NCI-H446 (cell line): Measurements from ENCODE around the gene MTG2.

Experiments used
- DNase-seq, 2 experiments: peaks; one replicate each; lab custom pipeline; 2025; lab: John Stamatoyannopoulos, UW

MTG2 gene

GRCh38 chr20:62182469-62183425, at the start of gene MTG2:
Gene MTG2, plus strand, starts transcription at chr20:62183028. Its CDS starts 10,393 bp downstream, at chr20:62193421.
- peak; percentile 90 to 96 for DNase-seq

DNA sequence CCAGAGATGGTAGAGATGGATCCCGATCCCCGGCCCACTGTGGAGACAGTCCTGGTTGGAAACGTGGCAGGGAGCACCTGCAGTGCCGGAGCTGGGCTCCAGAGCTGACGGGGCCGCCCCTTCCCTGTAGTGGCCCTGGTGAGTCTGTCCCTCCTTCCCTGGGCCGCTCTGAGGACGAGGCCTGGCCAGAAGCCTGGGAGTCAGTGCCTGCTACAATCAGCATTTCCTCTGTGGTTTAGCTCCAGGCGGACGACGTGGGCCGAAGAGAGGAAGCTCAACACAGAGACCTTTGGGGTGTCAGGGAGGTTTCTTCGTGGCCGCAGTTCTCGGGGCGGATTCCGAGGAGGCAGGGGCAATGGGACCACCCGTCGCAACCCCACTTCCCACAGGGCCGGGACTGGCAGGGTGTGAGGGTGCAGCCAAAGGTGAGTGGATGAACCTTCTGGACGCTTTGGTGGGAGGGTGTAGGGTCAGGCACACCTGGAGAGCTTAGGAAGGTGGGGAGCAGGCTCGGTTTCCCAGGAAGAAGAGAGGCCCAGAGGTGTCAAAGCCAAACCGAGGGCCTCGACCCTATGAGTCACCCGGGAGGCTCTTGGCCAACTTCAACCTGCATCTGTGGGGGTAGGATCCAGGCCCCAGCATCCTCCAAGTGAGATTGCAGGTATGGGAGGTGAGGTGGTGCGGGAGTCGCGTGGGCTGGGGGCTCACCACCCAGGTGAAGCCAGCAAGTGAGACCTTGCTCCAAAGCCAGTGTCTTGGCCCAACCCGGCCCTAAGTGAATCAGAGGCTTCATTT, 49.6 kb upstream of the MTG2 start:
- DNase-seq, result no peak

GRCh38 chr20:62133864-62134263, 49.0 kb upstream of the MTG2 start:
- DNase-seq, result no peak

DNA sequence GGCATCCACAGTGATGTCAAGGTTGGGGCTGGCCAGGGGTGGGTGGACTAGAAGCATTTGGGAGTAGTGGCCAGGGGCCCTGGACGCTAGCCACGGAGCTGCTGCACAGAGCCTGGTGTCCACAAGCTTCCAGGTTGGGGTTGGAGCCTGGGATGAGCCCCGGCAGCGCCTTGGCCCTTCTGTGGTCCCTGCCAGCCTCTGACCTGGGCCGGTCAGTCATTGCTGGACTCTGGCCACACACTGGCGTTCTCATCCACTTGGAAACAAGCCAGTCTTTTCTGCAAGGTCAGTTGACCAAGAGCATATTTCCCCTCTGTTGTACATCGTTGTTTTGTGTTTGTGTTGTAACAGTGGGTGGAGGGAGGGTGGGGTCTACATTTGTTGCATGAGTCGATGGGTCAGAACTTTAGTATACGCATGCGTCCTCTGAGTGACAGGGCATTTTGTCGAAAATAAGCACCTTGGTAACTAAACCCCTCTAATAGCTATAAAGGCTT, 48.0 kb upstream of the MTG2 start:
- no peak for DNase-seq

- DNase-seq, result no peak
Measured at GRCh38 chr20:62135573-62136266, 47.1 kb upstream of the MTG2 start.

DNA sequence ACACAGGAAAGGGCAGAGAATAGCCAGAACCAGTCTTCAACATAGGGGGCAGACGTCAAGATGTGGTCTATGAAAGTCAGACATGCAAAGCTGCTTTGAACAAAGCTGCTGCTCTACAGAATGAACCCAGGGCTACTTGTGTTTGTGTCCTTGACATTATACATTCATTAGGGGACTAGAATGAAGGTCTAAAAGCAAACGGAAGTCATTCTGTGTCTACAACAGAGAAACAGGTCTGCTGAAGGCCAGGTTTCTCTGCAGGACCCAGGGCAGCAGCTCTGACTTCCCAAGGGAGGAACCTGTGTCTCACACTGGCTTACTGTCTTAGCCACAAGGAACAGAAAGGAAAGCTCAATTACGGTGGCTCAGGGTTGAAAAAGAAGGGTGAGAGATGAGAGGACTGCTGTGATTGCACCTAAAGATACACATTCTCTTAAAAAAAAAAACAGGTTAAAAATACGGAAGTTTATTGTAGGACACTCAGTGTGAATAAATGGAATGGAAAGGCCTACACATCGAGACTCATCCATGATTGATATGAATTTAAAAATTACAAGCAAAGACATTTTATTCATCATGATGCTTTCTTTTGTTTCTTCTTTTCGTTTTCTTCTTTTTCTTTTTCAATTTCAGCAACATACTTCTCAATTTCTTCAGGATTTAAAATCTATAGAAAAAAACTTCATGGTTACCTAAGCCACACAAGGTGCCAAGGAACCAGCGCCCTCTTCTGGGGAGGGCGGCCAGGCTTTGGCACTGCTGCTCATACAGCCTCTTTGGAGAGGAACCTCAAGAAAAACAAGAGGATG, 46.3 kb upstream of the MTG2 start:
- DNase-seq, result peak; percentile 47 to 61

DNA sequence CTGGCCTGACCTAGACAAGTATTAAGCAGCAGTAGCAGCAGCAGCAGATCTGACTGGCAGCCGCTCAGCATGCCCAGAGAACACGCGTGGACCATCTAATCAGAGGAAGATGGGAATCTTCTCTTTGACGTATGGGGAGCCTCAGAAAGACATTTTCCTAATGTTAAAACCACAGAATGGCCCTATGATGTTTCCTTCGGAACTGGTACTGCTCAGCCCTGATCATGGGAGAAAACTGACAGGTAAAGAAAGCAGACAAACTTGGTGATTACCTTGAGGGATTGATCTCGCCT, 45.8 kb upstream of the MTG2 start:
- no peak for DNase-seq

DNA sequence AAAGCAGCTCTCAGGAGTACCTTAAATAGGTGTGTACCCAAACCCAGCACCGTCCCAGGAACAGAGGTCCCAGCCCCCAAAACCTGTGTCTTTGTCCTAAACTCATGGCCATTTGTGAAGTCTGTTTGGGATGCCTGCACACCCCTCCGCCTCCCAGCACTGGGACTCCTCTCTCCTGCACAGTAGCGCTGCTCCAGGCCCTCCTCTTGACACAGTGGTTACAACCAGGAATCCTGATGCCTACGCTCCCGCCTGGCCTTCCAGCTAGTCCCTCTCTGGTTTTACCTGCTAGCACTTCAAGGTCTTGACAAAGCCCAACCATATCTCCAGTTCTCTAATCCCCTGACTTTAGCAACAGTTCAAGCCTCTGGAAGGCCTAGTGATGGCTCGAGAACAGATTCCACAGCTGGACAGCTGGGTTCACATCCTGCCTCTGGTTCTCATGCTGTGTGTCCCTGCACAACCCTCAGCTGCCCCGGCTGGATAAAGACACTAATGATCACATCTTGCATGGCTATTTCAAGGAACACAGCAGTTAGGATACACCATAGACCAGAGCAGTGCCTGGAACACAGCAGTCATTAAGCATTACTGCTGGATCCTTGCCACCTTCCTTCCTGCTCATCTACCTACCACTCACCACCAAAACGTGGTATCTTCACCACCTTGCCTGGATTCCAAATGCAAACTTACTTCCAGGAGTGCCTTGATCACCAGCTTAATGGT, 45.2 kb upstream of the MTG2 start:
- no peak for DNase-seq

DNA sequence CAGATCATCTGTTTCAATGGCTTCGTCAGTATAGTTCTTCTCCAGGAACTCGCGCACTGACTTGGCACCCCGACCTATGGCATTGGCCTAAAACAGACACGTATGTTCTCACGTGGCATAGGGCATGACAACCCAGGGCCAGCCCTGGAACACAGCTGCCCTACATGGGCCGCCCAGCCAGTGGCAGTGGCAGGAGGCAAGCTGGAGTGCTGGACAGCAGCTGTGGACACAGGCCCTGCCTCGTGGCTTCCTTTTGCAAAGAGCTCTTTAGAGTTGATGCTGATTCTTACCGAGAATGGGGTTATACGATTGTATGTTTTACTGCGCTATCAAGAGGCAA, 44.7 kb upstream of the MTG2 start:
- no peak for DNase-seq

GRCh38 chr20:62138912-62139311, 43.9 kb upstream of the MTG2 start:
- DNase-seq, result no peak

DNA sequence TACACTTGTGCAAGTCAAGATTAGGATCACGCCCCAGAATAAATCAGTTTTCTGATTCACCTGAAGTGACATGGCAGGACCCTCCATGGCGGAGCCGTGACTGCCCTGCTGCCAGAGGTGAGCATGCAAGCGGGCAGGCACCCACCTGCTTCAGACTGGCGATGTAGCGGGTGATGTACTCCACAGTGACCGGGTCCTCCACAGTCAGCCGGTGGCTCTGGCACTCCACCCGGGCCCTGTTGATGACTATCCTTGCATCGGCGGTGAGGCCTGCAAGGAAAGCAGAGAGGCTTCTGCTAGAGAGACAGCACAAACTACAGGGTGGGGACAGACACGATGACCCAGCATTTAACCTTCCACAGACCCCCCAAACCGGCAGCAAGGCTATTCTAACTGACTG, 43.2 kb upstream of the MTG2 start:
- DNase-seq, result no peak

DNA sequence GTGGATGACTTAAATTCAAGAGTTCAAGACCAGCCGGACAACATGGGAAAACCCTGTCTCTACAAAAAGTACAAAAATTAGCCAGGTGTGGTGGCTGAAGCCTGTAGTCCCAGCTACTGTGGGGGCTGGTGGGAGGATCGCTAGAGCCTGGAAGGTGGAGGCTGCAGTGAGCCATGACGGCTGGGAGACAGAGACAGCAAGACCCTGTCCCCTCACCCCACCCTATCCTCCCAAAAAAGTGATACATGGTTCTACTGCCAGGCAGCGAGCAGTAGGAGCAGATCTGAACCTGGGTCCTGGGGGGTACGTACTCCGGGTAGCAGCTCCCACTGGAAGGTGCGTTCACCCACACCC, 41.8 kb upstream of the MTG2 start:
- no peak for DNase-seq

- no peak for DNase-seq
Measured at GRCh38 chr20:62141397-62142251, 41.2 kb upstream of the MTG2 start.

GRCh38 chr20:62142252-62143080, 40.4 kb upstream of the MTG2 start:
- no peak for DNase-seq

DNA sequence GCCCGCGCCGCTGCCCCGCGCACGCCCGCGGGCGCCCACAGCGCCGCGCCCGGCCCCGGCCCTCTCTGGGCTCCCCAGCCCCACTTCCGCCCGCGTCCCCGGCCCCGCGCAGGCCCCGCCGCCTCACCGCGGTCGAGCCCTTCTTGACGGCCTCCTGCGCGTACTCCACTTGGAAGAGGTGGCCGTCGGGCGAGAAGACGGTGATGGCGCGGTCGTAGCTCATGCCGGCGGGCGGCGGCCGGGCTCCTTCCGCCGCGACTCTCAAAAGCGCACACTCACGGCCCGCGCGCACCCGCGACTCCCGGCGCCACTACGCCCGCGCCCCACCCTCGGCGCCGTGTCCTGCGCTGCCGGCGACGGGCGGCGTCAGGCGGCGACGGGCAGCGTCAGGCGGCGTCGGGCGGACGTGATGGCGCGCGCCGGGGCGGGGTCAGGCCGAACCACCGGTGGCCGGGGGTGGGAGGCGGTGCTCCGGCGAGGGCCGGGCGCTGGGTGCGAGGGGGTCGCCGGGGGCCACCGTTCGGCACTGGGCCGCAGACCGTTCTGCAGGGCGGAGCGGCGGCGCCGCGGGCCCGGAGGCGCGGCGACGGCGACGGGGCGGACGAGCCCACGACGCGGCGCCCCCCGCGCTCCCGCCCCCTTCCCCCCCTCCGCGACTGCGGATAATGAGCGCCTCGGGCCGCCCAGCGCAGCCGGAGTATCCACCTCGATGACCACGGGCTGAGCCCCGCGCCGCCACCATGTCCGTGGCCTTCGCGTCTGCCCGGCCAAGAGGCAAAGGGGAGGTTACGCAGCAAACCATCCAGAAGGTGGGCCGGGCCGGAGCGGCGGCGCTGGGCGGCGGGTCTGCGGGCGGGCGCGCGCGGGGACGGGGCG, 39.5 kb upstream of the MTG2 start, which contains the start of the genes PSMA7 and SS18L1:
PSMA7 (minus strand) TSS at position 314 of the 876 bp plus-strand sequence; CDS start at position 223, 91 bp downstream.
SS18L1 (plus strand) TSS at position 689 of the 876 bp plus-strand sequence; CDS start at position 741, 52 bp downstream.
- peak; percentile 50 to 91 for DNase-seq

- DNase-seq, result peak in 1 of 2 experiments; percentile 42
Measured at GRCh38 chr20:62143957-62144825, 38.6 kb upstream of the MTG2 start.

GRCh38 chr20:62145688-62146018, 37.2 kb upstream of the MTG2 start:
- no peak for DNase-seq
